Stimulated activated CD8-positive, alpha-beta memory T cell treated with anti-CD3 and anti-CD28 coated beads, Interleukin-15, amount 100 ng/mL, for 1 hour (primary cell): Measurements from ENCODE around the gene PRSS27.
"Not testable (repeated sequence)": the region's sequence is repeated elsewhere in the genome, so short reads cannot be mapped to it uniquely, and the experiment has no call there.

ENCODE experiments used
- DNase-seq: peaks from one replicate; pipeline ENCODE4 v3.0.0-alpha.2; 2020; ENCODE audit warnings: low read depth

The PRSS27 gene

GRCh38 chr16:2671741-2672140 is 48.3 kb downstream of the PRSS27 start:
- no peak for DNase-seq

- not testable (repeated sequence) for DNase-seq
Measured at GRCh38 chr16:2671193-2671592, 48.8 kb downstream of the PRSS27 start.

- DNase-seq = not testable (repeated sequence)
Measured at GRCh38 chr16:2670017-2670416, 50.0 kb downstream of the PRSS27 start.

GRCh38 chr16:2669587-2669986 is 50.4 kb downstream of the PRSS27 start:
- DNase-seq = not testable (repeated sequence)

- not testable (repeated sequence) for DNase-seq
Measured at GRCh38 chr16:2666671-2667070, 53.4 kb downstream of the PRSS27 start.

GRCh38 chr16:2664574-2664982 is 55.4 kb downstream of the PRSS27 start:
- no peak for DNase-seq

- no peak for DNase-seq
Measured at GRCh38 chr16:2663553-2664546, 56.2 kb downstream of the PRSS27 start.
